NB4 (cell line): ENCODE data around the gene UNC119.

Experiments used
- CTCF ChIP-seq: IDR thresholded peaks from one replicate; pipeline ENCODE4 v1.5.1; 2012; ENCODE audit warnings: low read depth, low read length
- POLR2A ChIP-seq: IDR thresholded peaks from 2 replicates; pipeline ENCODE4 v1.6.1; 2011; ENCODE audit warnings: mild to moderate bottlenecking; ENCODE audit not compliant: insufficient read length; ENCODE audit errors: extremely low read depth

GRCh38 chr17:28584434-28584833 lies 32.0 kb upstream of the UNC119 start:
- TF ChIP-seq CTCF, result no peak
- TF ChIP-seq POLR2A, result no peak
